GM20000 (cell line): ENCODE results near the gene CCL22.
"Not testable (repeated sequence)": the region's sequence is repeated elsewhere in the genome, so short reads cannot be mapped to it uniquely, and the experiment has no call there.

Experiments
- DNase-seq: peaks from one replicate; pipeline ENCODE4 v3.0.0; 2012; ENCODE audit warnings: low spot score
- TF ChIP-seq, protein P1 (sequence below): IDR thresholded peaks from 2 replicates; pipeline ENCODE4 v1.5.1; 2012; ENCODE audit warnings: mild to moderate bottlenecking, control low read depth; ENCODE audit errors: extremely low read depth, missing control alignments

Gene CCL22

DNA sequence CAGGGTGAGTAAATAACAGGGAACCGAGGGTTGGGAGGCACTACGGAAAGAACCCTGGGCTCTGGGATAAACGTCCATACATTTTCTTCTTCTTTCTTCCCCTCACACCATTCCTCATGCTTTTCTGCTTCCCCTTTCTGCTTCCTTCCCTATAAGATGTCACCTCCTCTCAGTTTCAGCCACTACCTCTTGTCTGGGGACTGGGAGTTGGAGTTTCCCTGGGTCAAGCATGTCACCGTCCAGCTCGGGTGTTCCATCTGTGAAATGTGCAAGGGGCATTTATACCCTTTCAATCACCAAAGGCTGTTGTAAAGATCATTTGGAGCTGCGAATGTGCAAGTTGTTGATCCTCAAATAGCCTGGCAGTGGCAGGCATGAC is 17.5 kb upstream of the CCL22 start:
- TF ChIP-seq, protein P1, sequence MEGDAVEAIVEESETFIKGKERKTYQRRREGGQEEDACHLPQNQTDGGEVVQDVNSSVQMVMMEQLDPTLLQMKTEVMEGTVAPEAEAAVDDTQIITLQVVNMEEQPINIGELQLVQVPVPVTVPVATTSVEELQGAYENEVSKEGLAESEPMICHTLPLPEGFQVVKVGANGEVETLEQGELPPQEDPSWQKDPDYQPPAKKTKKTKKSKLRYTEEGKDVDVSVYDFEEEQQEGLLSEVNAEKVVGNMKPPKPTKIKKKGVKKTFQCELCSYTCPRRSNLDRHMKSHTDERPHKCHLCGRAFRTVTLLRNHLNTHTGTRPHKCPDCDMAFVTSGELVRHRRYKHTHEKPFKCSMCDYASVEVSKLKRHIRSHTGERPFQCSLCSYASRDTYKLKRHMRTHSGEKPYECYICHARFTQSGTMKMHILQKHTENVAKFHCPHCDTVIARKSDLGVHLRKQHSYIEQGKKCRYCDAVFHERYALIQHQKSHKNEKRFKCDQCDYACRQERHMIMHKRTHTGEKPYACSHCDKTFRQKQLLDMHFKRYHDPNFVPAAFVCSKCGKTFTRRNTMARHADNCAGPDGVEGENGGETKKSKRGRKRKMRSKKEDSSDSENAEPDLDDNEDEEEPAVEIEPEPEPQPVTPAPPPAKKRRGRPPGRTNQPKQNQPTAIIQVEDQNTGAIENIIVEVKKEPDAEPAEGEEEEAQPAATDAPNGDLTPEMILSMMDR, result no peak
- DNase-seq, result no peak

DNA sequence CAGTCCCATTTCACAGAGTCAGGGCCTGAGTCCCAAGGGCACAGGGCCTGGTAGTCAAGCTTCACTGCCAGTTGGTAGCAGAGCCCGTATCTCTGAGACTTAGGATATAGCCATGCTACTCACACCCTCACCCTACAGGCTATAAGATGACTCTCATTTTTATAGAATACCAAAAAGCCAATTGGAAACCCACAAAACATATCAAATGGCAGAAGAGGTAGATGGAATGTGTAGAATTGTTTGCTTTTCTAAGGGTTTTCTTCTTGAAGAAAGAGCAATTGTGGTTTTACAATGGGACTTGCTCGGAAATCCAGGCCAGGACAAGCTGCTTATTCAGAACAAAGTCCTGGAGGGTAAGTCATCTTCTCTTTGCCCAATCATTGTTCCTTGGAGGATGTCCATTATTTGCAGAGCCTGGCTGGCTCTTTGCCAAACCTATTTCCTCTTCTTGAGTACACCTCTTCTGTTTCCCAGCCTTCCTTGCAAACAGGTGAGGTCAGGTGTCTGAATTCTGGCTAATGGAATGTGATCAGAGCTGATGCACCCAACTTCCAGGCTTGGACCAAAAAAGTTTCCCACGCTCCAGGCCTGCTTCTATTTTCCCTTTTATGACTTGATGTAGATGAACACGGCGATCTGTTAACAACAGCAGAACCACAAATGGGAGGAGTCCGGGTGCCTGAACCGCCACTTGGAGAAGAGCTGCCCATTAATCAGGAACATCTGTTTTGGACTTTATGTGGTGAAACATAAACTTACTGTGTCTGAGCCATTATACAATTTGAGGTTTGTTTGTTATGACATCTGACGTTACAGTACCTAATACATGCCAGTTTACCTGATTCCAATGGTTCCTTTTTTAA is 16.9 kb upstream of the CCL22 start:
- DNase-seq, result no peak
- TF ChIP-seq, protein P1, result no peak

DNA sequence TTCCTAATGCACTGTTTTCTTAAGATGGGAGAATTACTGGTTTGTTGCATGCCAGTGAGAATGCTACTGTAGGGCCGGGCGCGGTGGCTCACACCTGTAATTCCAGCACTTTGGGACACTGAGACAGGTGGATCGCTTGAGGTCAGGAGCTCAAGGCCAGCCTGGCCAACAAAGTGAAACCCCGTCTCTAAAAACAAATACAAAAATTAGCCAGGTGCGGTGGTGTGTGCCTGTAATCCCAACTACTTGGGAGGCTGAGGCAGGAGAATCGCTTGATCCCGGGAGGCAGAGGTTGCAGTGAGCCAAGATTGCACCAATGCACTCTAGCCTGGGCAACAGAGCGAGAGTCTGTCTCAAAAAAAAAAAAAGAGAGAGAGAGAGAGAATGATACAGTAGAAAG is 16.0 kb upstream of the CCL22 start:
- not testable (repeated sequence) for DNase-seq

DNA sequence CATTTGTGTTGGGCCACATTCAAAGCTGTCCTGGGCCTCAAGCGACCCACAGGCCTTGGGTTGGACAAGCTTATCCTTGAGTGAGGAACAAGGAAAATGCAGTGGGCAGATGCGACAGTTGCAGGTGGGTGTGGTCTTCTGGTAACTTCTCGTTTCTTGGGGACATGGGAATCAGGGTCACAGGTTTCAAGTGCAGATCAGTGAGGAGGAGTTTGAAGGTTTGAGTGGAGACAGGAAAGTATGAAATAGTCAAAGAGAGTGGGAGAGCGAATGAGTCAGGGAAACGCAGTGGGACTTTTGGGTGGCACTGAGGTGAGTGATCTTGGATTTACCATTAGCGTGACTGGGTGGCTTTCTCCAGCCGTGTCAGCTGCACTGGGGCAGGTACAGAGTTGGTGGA is 15.4 kb upstream of the CCL22 start:
- DNase-seq, result no peak
- TF ChIP-seq, protein P1, result no peak

DNA sequence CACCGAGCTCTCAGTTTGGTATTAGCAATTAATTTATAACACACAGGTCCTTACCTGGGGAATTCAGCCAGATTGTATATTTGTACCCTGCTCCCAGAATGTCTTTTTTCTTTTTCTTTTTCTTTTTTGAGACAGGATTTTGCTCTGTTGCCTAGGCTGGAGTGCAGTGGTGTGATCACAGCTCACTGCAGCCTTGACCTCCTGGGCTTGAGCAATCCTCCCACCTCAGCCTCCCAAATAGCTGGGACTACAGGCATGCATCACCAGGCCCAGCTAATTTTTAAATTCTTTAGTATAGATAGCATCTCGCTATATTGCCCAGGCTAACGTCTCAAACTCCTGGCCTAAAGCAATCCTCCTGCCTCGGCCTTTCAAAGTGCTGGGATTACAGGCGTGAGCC is 14.5 kb upstream of the CCL22 start:
- DNase-seq, result not testable (repeated sequence)

DNA sequence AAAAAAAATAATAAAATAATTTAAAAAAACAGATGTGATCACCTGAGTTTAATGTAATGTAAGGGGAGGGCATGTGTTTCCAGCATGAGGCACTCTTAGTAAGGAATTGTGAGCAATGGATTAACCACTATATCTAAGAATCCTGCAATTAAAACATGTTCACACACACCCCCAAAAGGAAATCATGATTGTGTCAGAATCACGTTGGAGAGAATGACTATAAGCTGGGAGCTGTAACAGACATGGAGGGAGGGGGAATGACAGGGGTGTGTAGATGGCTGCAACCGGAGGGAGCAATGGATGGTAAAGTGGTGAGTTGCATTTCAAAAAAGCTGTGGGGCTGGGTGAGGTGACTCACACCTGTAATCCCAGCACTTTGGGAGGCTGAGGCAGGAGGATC is 13.6 kb upstream of the CCL22 start:
- TF ChIP-seq, protein P1, result no peak
- no peak for DNase-seq

DNA sequence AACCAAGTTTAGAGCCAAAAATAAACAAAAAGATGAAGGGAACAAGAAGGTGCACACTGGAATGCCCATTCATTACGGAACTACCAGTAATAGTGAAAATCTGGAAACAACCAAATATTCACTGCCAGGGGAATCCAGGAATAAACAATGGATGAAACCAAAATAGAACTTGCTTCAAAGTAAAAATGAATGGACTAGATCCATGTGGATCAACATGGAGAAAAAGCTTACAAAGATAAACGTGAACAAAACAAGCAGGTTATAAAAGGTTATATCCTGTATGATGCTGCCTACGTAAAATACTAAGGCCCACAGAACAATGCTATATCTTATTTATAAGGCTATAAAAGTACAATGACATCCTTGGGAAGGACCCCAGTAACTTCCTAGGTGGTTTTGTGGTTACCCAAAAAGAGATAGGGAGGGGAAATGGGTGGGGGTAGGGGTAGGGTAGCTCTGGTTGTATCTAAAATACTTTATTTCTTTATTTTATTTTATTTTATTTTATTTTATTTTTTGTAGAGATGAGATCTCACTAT is 12.8 kb upstream of the CCL22 start:
- TF ChIP-seq, protein P1, result no peak
- DNase-seq, result no peak

DNA sequence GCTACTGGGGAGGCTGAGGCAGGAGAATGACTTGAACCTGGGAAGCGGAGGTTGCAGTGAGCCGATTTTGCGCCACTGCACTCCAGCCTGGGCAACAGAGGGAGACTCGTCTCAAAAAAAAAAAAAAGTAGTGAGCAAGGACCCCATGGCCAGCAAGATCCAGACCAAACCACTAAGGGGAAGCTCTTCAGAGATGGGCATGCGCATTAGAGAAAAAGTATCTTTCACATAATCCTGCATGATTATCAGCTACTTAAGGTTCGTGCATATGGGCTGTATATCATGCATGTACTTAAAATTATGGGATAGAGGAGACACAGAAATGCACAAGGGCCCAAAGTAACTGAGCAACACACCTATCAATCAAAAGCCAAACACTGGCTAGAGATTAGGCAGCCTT is 10.7 kb upstream of the CCL22 start:
- no peak for DNase-seq
- TF ChIP-seq, protein P1, result no peak
